ENCODE data around the gene HECW1. TPM values are rescaled to one million over a fixed set of nuclear protein-coding genes. Genes with fewer than 3 reads are reported as not detected.

Gene HECW1
- total RNA-seq, 2 experiments from 2014 or later, result not detected

DNA sequence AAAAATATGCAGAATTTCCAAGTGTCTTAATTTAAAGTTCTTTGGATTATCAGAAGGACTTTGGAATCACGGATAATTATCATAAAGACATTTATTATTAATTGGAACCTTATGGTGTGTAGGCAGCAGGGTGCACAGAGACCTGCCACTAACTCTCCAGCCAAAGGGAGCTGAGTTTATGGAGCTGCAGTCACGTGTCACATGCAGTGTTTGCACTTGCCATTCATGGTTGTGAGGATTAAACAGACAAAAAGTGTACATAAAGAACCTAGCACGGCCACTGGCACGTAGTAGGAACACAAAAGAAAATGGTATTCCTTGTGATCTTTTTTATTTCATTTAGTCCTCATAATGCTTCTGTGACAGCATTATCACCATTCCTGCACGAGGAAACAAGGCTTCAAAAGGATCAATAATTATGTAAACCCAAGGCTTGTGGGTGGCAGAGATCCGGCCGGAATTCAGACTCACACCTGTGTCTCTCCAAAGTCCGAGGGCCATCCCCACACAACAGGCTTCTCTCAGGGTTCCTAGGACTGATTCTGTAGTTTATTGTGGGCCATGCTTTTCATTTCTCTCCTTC is 326.5 kb downstream of the HECW1 start:
- intact Hi-C loops (cut with micrococcal nuclease), result no loop called here
- Mint-ChIP-seq H3K4me3 (no peak overlapping the region), H3K9me3 (no peaks in the 10 kb centered on the region), H3K36me3 (ENCODE audit: low read depth) (no peaks in the 10 kb centered on the region), H3K4me1 (ENCODE audit: low read depth) (peaks cover 3% of the 10 kb centered on the region), H3K27me3 (peaks cover 2% of the 10 kb centered on the region), H3K27ac (no peak overlapping the region)
- POLR2A ChIA-PET, result no interaction called here
- ATAC-seq, result no peak
- TF ChIP-seq, protein P1, sequence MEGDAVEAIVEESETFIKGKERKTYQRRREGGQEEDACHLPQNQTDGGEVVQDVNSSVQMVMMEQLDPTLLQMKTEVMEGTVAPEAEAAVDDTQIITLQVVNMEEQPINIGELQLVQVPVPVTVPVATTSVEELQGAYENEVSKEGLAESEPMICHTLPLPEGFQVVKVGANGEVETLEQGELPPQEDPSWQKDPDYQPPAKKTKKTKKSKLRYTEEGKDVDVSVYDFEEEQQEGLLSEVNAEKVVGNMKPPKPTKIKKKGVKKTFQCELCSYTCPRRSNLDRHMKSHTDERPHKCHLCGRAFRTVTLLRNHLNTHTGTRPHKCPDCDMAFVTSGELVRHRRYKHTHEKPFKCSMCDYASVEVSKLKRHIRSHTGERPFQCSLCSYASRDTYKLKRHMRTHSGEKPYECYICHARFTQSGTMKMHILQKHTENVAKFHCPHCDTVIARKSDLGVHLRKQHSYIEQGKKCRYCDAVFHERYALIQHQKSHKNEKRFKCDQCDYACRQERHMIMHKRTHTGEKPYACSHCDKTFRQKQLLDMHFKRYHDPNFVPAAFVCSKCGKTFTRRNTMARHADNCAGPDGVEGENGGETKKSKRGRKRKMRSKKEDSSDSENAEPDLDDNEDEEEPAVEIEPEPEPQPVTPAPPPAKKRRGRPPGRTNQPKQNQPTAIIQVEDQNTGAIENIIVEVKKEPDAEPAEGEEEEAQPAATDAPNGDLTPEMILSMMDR (IDR thresholded peaks at IDR 0.05), result no peak
- DNase-seq, result no peak
- CTCF ChIA-PET, result interaction anchor here (0.6 to 3.5 kb wide), 33 partner anchors 9 to 515 kb away, joined by 3 to 31 read pairs (median 3); no protein-coding TSS in a partner anchor

DNA sequence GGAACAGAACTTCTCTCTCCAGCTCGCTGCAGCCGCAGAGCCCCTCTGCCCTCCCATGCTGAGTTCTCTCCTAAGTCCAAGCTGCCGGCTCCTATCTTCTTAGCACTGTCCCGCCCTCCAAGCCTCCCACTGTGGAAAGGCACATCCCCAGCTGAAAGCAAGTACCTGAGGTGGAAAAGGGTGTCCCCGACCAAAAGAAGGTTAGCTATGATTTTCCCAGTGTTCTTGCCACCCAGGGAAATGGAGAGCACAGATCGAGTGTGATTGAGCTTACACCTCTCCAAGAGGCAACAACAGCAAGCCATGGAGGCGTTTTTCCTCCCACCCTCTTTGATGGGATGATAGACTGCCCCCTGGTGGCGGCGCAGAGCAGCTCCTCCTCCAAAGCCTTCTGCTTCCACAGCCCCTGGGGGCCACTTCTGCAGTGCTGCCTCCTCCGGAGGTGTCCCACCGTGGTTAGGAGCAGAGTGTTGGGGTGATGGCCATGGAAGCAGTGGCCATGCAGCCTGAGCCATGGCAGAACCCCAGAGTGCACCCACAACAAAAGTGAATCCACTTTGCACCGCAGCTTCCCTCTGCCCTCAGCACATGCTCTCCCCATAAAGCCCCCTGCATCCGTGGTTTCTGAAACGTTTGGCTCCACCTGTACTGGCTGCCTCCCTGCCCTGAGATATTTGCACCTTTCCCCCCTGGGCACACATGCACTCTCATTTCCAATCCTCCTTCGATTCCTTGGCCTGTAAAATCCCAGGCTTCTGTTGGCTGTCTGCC is 327.4 kb downstream of the HECW1 start:
- CTCF ChIA-PET, result interaction anchor here (0.6 to 3.5 kb wide), 38 partner anchors 9 to 1499 kb away, joined by 3 to 31 read pairs (median 3); no protein-coding TSS in a partner anchor
- POLR2A ChIA-PET, result no interaction called here
- Mint-ChIP-seq H3K4me1 (ENCODE audit: low read depth) (peaks cover 3% of the 10 kb centered on the region), H3K4me3 (no peak overlapping the region), H3K9me3 (no peaks in the 10 kb centered on the region), H3K36me3 (ENCODE audit: low read depth) (no peaks in the 10 kb centered on the region), H3K27me3 (peaks cover 2% of the 10 kb centered on the region), H3K27ac (no peak overlapping the region)
- ATAC-seq (peak; percentile 78), DNase-seq (peak; percentile 66)
- intact Hi-C loops (cut with micrococcal nuclease), result loop anchor here (5.0 kb wide), 1 partner anchor 138 kb away; no protein-coding TSS in a partner anchor
- TF ChIP-seq, protein P1 (IDR thresholded peaks at IDR 0.05), result peak; percentile 86

DNA sequence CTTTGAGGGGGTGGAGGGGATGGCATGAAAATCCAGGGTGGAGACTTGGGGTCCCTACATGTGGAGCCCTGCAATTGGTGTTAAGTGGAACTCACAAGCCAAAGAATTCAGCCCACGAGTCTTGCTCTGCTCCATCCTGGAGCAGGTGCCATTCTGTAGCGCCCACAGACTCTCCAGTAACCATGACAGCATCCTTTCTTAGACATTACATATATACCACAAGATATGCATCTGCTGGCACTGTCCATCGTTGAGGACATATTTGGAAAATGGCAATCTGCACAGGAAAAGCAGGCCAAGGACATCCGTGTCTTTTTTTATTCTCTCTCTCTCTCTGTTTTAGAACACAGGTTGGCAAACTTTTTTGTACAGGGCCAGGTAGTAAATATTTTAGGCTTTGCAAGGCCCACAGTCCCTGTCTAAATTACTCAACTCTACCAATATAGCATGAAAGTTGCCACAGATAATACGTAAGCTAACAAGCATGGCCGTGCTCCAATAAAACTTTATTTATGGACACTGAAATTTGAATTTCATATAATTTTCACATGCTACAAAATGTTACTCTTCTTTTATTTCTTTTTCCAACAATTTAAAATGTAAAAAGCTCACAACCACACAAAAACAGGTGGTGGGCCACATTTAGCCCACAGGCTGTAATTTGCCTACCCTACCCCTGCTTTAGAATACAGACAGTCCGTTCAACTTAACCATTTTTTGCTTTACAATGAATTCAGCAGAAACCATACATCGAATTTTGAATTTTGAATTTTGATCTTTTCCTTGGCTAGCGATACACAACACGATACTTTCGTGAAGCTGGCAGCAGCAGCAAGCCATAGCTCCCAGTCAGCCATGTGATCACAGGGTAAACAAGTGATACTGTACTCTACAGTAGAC is 329.0 kb downstream of the HECW1 start:
- H3K4me1 Mint-ChIP-seq (ENCODE audit: low read depth), result peaks cover 3% of the 10 kb centered on the region
- DNase-seq (no peak), ATAC-seq (no peak)
- no peak overlapping the region for H3K27ac Mint-ChIP-seq
- H3K36me3 Mint-ChIP-seq (ENCODE audit: low read depth), result no peaks in the 10 kb centered on the region
- TF ChIP-seq, protein P1 (IDR thresholded peaks at IDR 0.05), result no peak
- intact Hi-C loops (cut with micrococcal nuclease), result loop anchor here (5.0 kb wide), 1 partner anchor 139 kb away; no protein-coding TSS in a partner anchor
- H3K4me3 Mint-ChIP-seq, result no peak overlapping the region
- ChIA-PET POLR2A (no interaction called here), CTCF (interaction anchor here (0.7 to 2.0 kb wide), 4 partner anchors 8 to 500 kb away, joined by 3 to 12 read pairs (median 3); no protein-coding TSS in a partner anchor)
- H3K27me3 Mint-ChIP-seq, result peaks cover 1% of the 10 kb centered on the region
- no peaks in the 10 kb centered on the region for H3K9me3 Mint-ChIP-seq

DNA sequence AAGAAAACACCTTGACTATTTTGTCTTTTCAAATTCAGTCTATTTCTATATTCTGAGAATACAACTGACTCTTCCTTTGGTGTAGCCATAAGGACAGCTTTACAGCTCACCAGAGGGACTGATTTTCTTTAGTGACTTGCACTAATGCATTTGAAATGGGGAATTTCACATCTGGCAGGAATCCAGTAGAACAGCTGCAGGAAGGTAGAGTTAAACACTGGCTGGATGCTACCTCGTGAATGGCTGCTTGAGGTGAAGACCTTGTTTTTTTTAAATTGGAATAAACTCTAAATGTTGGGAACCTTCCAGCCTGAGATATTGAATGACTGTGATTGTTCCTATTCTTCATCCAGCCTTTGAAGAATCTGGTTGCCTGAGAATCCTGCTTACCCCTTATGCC is 330.9 kb downstream of the HECW1 start:
- TF ChIP-seq, protein P1 (IDR thresholded peaks at IDR 0.05), result no peak
- ChIA-PET CTCF (interaction anchor here (1.4 to 2.6 kb wide), 2 partner anchors 12 to 502 kb away, joined by 3 to 9 read pairs; no protein-coding TSS in a partner anchor), POLR2A (no interaction called here)
- Mint-ChIP-seq H3K27me3 (peaks cover 1% of the 10 kb centered on the region), H3K27ac (no peak overlapping the region), H3K4me3 (no peak overlapping the region), H3K4me1 (ENCODE audit: low read depth) (no peaks in the 10 kb centered on the region), H3K36me3 (ENCODE audit: low read depth) (no peaks in the 10 kb centered on the region), H3K9me3 (no peaks in the 10 kb centered on the region)
- intact Hi-C loops (cut with micrococcal nuclease), result loop anchor here (5.0 kb wide), 1 partner anchor 141 kb away; no protein-coding TSS in a partner anchor
- no peak for DNase-seq
- ATAC-seq, result no peak

Data from activated CD8-positive, alpha-beta T cell treated with anti-CD3 and anti-CD28 coated beads for 36 hours (primary cell).